Osteoblast (primary cell): ENCODE measurements around the gene IRGQ. TPM values are rescaled to one million over a fixed set of nuclear protein-coding genes. Genes with fewer than 3 reads are reported as not detected.
A peak's percentile ranks its signal among the peaks of the same experiment; 100 is the strongest.

Experiments
- DNase-seq: peaks from one replicate; pipeline ENCODE4 v3.0.0; 2011; ENCODE audit warnings: low spot score, mixed read lengths; ENCODE audit not compliant: insufficient read length; ENCODE audit errors: missing footprints
- H2AFZ ChIP-seq: 2 replicates; pipeline ENCODE4 v1.6.0; 2011; ENCODE audit warnings: mild to moderate bottlenecking, low read length
- H3K27ac ChIP-seq: 2 replicates; pipeline ENCODE4 v1.5.1; 2011; ENCODE audit warnings: mild to moderate bottlenecking, low read depth, low read length, moderate library complexity
- H3K27me3 ChIP-seq: 2 replicates; pipeline ENCODE4 v1.6.0; 2012; ENCODE audit warnings: mild to moderate bottlenecking, control low read depth, inconsistent platforms, low read length, moderate library complexity; ENCODE audit not compliant: insufficient read depth
- H3K36me3 ChIP-seq: 2 replicates; pipeline ENCODE4 v1.5.1; 2011; ENCODE audit warnings: mild to moderate bottlenecking, low read length, control low read depth, moderate library complexity; ENCODE audit not compliant: insufficient read depth
- H3K4me1 ChIP-seq: 2 replicates; pipeline ENCODE4 v1.5.1; 2011; ENCODE audit warnings: mild to moderate bottlenecking, low read length, control low read depth, moderate library complexity; ENCODE audit not compliant: insufficient read depth
- H3K4me2 ChIP-seq: 2 replicates; pipeline ENCODE4 v1.6.0; 2011; ENCODE audit warnings: mild to moderate bottlenecking, low read length; ENCODE audit not compliant: insufficient read depth
- H3K4me3 ChIP-seq: fragments of 200-600 bp; sonication (generic); 3 replicates; pipeline ENCODE4 v1.5.1; 2012; ENCODE audit warnings: mild to moderate bottlenecking, low read length, inconsistent platforms; ENCODE audit not compliant: insufficient read depth
- H3K79me2 ChIP-seq: 2 replicates; pipeline ENCODE4 v1.6.0; 2012; ENCODE audit warnings: mild to moderate bottlenecking, low read length, control low read depth, inconsistent platforms; ENCODE audit not compliant: insufficient read depth
- H3K9me3 ChIP-seq: 2 replicates; pipeline ENCODE4 v1.5.1; 2011; ENCODE audit warnings: low read depth, low read length, control low read depth
- H4K20me1 ChIP-seq: 2 replicates; pipeline ENCODE4 v1.6.0; 2012; ENCODE audit warnings: mild to moderate bottlenecking, low read length, control low read depth; ENCODE audit not compliant: insufficient read depth
- total RNA-seq: library from RNA; depleted of rRNA; stranded (reverse); fragments of >200 nt; gene quantifications from 2 replicates; pipeline ENCODE4 v1.2.3, GENCODE V29; 2012
- TF ChIP-seq, protein P1 (sequence below): IDR thresholded peaks from 2 replicates; pipeline ENCODE4 v1.5.1; 2011; ENCODE audit warnings: mild to moderate bottlenecking, low read depth, low read length, moderate library complexity; ENCODE audit errors: extremely low read depth

IRGQ gene
- total RNA-seq, 1 donor: 23.2 TPM

DNA sequence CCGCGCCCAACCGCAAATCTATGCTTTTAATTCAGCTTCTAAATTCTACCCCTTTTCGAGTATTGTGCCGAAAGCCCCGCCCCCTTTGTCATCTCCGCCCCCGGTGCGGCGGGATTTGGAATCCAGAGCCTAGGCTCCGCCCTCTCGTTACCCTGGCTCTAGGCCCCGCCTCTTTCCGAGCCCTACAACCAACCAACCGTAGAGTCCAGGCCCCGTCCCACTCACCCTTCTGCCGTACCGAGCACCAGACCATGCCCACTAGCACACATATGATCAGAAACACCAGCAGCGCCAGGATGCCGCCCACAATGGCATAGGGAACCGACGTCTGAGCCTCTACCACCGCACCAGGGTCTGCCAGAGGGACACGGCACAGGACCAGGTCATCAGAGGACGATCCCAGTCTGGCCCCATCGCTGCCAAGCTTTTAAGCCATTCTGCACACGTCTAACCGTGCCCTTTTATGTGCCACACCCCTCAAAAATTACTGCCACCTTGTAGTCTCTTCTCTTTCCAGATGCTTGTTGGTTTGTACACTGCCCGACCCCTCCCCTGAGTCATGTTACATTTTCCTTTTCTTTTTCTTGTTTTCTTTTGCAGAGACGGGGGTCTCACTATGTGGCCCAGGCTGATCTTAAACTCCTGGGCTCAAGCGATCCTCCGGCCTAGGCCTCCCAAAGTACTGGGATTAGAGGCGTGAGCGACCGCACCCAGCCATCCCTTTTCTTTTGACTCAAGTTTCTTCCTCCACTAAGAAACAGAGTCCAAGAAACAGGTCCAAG lies 28.1 kb upstream of the IRGQ start:
- Histone ChIP-seq H3K27me3 (no peaks in the 10 kb centered on the region), H3K79me2 (peaks cover 2% of the 10 kb centered on the region), H3K4me2 (no peak overlapping the region), H3K9me3 (no peaks in the 10 kb centered on the region), H3K4me3 (no peak overlapping the region), H3K27ac (no peak overlapping the region), H2AFZ (no peak overlapping the region), H3K36me3 (no peaks in the 10 kb centered on the region), H3K4me1 (peaks cover 3% of the 10 kb centered on the region), H4K20me1 (no peaks in the 10 kb centered on the region)
- peak; percentile 4 for DNase-seq
- TF ChIP-seq, protein P1, sequence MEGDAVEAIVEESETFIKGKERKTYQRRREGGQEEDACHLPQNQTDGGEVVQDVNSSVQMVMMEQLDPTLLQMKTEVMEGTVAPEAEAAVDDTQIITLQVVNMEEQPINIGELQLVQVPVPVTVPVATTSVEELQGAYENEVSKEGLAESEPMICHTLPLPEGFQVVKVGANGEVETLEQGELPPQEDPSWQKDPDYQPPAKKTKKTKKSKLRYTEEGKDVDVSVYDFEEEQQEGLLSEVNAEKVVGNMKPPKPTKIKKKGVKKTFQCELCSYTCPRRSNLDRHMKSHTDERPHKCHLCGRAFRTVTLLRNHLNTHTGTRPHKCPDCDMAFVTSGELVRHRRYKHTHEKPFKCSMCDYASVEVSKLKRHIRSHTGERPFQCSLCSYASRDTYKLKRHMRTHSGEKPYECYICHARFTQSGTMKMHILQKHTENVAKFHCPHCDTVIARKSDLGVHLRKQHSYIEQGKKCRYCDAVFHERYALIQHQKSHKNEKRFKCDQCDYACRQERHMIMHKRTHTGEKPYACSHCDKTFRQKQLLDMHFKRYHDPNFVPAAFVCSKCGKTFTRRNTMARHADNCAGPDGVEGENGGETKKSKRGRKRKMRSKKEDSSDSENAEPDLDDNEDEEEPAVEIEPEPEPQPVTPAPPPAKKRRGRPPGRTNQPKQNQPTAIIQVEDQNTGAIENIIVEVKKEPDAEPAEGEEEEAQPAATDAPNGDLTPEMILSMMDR: no peak

DNA sequence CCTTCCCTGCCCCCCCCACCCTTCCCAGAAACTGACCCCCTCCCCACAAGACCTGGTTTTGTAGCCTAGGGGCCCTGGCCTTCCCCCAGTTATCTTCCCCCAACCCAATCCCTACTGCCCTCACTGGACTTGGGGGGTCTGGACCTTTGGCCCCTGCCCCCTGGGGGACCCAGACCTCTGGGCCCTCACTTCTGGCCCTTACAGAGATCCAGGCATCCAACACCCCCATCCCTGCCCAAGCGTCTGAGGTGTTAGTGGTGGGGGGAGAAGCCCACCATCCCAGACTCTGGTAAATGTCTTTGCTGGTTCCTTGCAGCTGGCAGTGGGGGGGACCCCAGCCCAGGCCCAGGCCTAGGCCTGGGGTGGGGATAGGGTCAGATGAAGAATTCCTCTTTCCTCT lies 27.0 kb upstream of the IRGQ start:
- Histone ChIP-seq H3K4me1 (peaks cover 12% of the 10 kb centered on the region), H3K27ac (no peak overlapping the region), H3K36me3 (no peaks in the 10 kb centered on the region), H3K4me2 (no peak overlapping the region), H3K4me3 (no peak overlapping the region), H3K79me2 (peaks cover 11% of the 10 kb centered on the region), H2AFZ (no peak overlapping the region), H4K20me1 (no peaks in the 10 kb centered on the region), H3K27me3 (no peaks in the 10 kb centered on the region), H3K9me3 (no peaks in the 10 kb centered on the region)
- peak; percentile 54 for DNase-seq
- TF ChIP-seq, protein P1: no peak

DNA sequence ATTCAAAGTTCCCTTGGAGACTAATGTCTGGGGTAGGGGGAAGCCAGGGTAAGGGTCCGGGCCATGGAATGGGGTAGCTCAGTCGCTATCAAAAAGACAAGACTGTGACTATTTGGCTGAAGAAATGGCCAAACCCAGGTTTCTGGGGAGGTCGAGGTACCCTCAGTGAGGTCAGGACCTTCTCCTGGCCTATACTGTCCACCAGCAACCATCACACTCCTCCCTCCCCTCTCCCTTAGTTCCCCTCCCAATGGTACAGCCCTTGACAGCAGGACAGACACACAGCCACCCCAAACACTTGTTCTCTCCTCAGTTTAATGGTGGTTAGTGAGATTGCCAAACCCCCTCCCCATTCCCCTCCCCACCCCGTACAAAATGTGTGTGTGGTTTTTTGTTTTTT lies 26.1 kb upstream of the IRGQ start:
- peaks cover 17% of the 10 kb centered on the region for H3K79me2 ChIP-seq
- H3K9me3 ChIP-seq: no peaks in the 10 kb centered on the region
- peak; percentile 21 for DNase-seq
- H3K4me1 ChIP-seq: peaks cover 12% of the 10 kb centered on the region
- H3K27ac ChIP-seq: no peak overlapping the region
- no peaks in the 10 kb centered on the region for H3K27me3 ChIP-seq
- no peaks in the 10 kb centered on the region for H4K20me1 ChIP-seq
- no peak overlapping the region for H2AFZ ChIP-seq
- H3K4me2 ChIP-seq: no peak overlapping the region
- TF ChIP-seq, protein P1: no peak
- no peaks in the 10 kb centered on the region for H3K36me3 ChIP-seq
- no peak overlapping the region for H3K4me3 ChIP-seq

DNA sequence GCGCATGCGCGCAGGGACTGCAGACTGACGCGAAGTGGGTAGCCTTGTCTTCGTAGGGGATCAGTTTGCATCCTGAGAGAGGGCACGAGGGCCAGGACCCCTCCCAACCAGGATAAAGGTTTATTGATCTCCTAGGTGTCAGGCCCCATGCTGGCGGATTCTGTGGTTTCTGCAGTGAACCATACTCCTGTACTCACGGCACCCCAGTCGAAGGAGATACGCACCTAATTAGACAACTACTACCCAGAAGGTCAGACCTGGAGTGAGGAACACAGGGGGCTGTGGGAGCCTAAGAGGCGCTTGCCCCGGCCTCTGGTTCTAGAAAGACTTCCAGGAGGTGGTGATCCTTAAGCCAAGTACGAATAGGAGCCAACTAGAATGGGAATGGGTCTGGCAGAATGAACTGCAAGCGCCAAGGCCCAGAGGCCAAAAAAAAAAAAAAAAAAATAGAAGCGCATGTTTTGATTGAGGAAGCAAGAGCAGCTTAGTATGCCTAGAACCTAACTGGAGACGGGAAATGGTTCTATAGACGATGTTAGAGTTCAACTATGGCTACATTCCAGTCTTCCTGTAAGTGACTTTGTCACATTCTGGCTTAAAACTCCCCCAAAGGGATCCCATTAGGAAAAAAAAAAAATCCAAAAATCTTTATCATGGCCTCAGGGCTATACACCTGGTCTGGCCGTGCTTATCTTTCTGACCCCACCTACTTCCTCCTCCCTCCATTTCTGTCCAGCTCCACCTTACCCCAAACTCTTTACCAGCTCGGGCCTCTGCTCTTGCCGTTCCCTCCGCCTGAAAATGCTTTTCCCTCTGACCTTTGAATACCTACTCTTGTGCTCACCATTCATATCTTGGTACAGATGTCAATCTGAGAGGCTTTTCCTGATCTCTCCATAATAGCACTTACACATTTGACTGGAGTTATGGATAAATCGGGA lies 24.4 kb upstream of the IRGQ start:
- peak; percentile 29 for DNase-seq
- TF ChIP-seq, protein P1: no peak
- H3K4me3 ChIP-seq: peak overlapping the region; percentile 90
- H3K27me3 ChIP-seq: no peaks in the 10 kb centered on the region
- H2AFZ ChIP-seq: peak overlapping the region; percentile 99
- H4K20me1 ChIP-seq: no peaks in the 10 kb centered on the region
- peak overlapping the region; percentile 92 for H3K27ac ChIP-seq
- peak overlapping the region; percentile 99 for H3K4me2 ChIP-seq
- H3K9me3 ChIP-seq: no peaks in the 10 kb centered on the region
- H3K79me2 ChIP-seq: peaks cover 32% of the 10 kb centered on the region
- peaks cover 12% of the 10 kb centered on the region for H3K4me1 ChIP-seq
- no peaks in the 10 kb centered on the region for H3K36me3 ChIP-seq
